ENCODE measurements around the gene PRKCZ.

The PRKCZ gene

GRCh38 chr1:2025491-2025981, 24.7 kb upstream of the PRKCZ start:
- no peak for DNase-seq

GRCh38 chr1:2027961-2028583, 22.1 kb upstream of the PRKCZ start:
- DNase-seq, result no peak

- no peak for DNase-seq
Observed at GRCh38 chr1:2028870-2029560, 21.2 kb upstream of the PRKCZ start.

GRCh38 chr1:2029561-2029960, 20.6 kb upstream of the PRKCZ start:
- DNase-seq, result no peak

GRCh38 chr1:2030076-2030871, 19.9 kb upstream of the PRKCZ start:
- DNase-seq, result no peak

- DNase-seq, result no peak
Observed at GRCh38 chr1:2031546-2032540, 18.4 kb upstream of the PRKCZ start.

GRCh38 chr1:2032737-2033136, 17.5 kb upstream of the PRKCZ start:
- no peak for DNase-seq

GRCh38 chr1:2033165-2033564, 17.0 kb upstream of the PRKCZ start:
- no peak for DNase-seq

- no peak for DNase-seq
Observed at GRCh38 chr1:2036287-2036686, 13.9 kb upstream of the PRKCZ start.

GRCh38 chr1:2037314-2037979, 12.8 kb upstream of the PRKCZ start:
- DNase-seq, result no peak

GRCh38 chr1:2038229-2038628, 12.0 kb upstream of the PRKCZ start:
- DNase-seq, result no peak

GRCh38 chr1:2039251-2039650, 11.0 kb upstream of the PRKCZ start:
- DNase-seq, result no peak

- DNase-seq, result no peak
Observed at GRCh38 chr1:2041305-2041704, 8.9 kb upstream of the PRKCZ start.

GRCh38 chr1:2041887-2042286, 8.3 kb upstream of the PRKCZ start:
- no peak for DNase-seq

GRCh38 chr1:2042830-2043773, 7.1 kb upstream of the PRKCZ start:
- DNase-seq, result no peak

GRCh38 chr1:2043886-2044285, 6.3 kb upstream of the PRKCZ start:
- no peak for DNase-seq

GRCh38 chr1:2044510-2045319, 5.5 kb upstream of the PRKCZ start:
- DNase-seq, result no peak

GRCh38 chr1:2045468-2046173, 4.6 kb upstream of the PRKCZ start:
- no peak for DNase-seq

Measured in NCI-H524 treated with DMSO at 0.1 percent for 48 hours (cell line).